Prostate gland (tissue), 2 donors: ENCODE data around the gene FGG.

ENCODE experiments used
- POLR2A ChIP-seq: fragments of 450-650 bp; IDR thresholded peaks from one replicate; pipeline ENCODE4 v1.6.1; 2016; ENCODE audit warnings: antibody characterized with exemption, mild to moderate bottlenecking
- POLR2AphosphoS5 ChIP-seq: sonication (generic); formaldehyde crosslinking; IDR thresholded peaks from one replicate; pipeline ENCODE4 v1.6.1; 2017; ENCODE audit warnings: antibody characterized with exemption
- TF ChIP-seq, protein P1 (sequence below), 4 experiments: fragments of 200-600 bp in 2 of 4; fragments of 450-650 bp in 2 of 4; sonication (generic) in 2 of 4; IDR thresholded peaks; 1 replicate in 3 of 4; 2 replicates in 1 of 4; pipeline ENCODE4 v1.5.1; 2016 to 2019; ENCODE audit warnings: antibody characterized with exemption in 4 of 4, mild to moderate bottlenecking in 2 of 4, moderate library complexity in 2 of 4

DNA sequence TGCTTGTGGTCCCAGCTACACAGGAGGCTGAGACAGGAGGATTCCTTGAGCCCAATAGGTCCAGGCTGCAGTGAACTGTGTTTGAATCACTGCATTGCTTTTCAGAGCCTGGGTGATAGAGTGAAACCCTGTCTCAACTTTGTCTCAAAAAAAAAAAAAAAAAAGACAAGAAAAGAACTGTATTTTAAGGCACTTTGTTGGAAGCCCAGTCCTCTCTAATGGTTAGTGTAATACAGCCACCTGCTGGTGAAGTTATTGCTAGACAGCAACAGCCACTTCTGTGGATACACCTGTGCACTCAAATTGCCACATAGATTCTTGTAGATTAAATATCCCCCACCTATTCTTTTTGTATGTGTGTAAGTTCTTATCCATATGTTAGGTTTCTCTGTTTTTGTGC is 10.1 kb upstream of the FGG start:
- TF ChIP-seq POLR2A (no peak), POLR2AphosphoS5 (no peak)
- TF ChIP-seq, protein P1, sequence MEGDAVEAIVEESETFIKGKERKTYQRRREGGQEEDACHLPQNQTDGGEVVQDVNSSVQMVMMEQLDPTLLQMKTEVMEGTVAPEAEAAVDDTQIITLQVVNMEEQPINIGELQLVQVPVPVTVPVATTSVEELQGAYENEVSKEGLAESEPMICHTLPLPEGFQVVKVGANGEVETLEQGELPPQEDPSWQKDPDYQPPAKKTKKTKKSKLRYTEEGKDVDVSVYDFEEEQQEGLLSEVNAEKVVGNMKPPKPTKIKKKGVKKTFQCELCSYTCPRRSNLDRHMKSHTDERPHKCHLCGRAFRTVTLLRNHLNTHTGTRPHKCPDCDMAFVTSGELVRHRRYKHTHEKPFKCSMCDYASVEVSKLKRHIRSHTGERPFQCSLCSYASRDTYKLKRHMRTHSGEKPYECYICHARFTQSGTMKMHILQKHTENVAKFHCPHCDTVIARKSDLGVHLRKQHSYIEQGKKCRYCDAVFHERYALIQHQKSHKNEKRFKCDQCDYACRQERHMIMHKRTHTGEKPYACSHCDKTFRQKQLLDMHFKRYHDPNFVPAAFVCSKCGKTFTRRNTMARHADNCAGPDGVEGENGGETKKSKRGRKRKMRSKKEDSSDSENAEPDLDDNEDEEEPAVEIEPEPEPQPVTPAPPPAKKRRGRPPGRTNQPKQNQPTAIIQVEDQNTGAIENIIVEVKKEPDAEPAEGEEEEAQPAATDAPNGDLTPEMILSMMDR (IDR thresholded peaks at IDR 0.05) = peak in 2 of 4 experiments; percentile 47 to 48
